Mucosa of gallbladder (tissue), 1 donor: ENCODE measurements around the gene ZNF407. TPM values are rescaled to one million over a fixed set of nuclear protein-coding genes. Genes with fewer than 3 reads are reported as not detected.
"Not testable (repeated sequence)": the region's sequence is repeated elsewhere in the genome, so short reads cannot be mapped to it uniquely, and the experiment has no call there.

Experiments used
- DNase-seq: peaks from one replicate; pipeline ENCODE4 v3.0.0-alpha.2; 2020; ENCODE audit warnings: low spot score
- total RNA-seq: library from RNA; stranded (reverse); gene quantifications from one replicate; pipeline ENCODE4 v1.2.1, GENCODE V29; 2021
- donor health status: DM: no; HTN: no; CAD: no.

Gene ZNF407
- total RNA-seq, 1 donor from 2014 or later, result 15.0 TPM

GRCh38 chr18:74967979-74968378, 370.3 kb downstream of the ZNF407 start:
- no peak for DNase-seq

GRCh38 chr18:74971358-74971757, 373.7 kb downstream of the ZNF407 start:
- not testable (repeated sequence) for DNase-seq

- not testable (repeated sequence) for DNase-seq
Observed at GRCh38 chr18:74971776-74972175, 374.1 kb downstream of the ZNF407 start.

DNA sequence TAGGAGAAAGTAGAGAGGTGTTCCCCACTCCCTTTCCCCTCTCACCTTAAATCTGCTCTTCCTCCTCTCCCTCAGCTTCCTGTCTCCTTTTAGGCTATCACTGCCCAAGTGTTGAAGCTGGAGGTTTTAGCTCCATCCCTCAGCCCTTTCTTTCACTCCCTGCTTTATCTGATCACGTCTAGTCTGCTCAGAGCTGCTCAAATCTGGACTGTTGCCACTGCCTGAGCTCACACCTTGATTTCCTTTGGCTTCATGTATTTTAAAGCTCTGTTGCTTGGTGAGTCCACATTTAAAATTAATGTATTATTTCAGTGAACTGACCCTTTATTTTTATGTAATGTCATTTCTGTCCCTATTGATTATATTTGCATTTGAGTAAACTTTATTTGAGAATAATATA, 374.7 kb downstream of the ZNF407 start:
- no peak for DNase-seq

DNA sequence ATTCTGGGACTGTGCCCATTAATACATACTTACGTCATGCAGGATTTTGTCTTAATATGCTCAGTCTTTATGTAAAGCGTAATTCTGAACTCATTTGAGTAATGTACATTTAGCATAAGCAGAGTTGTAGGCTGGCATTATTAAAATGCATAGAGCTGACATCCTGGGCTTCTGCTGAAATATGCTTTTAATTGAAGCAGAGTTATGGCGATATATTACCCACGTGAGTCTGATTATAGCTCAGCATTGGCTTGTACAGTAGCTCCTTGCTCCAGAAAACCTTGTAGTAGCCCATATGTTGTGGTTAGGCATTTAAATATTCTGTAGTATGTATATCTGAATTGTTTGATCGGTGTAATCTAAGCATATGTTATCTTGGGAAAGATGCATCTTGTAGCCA, 377.3 kb downstream of the ZNF407 start:
- DNase-seq, result no peak

DNA sequence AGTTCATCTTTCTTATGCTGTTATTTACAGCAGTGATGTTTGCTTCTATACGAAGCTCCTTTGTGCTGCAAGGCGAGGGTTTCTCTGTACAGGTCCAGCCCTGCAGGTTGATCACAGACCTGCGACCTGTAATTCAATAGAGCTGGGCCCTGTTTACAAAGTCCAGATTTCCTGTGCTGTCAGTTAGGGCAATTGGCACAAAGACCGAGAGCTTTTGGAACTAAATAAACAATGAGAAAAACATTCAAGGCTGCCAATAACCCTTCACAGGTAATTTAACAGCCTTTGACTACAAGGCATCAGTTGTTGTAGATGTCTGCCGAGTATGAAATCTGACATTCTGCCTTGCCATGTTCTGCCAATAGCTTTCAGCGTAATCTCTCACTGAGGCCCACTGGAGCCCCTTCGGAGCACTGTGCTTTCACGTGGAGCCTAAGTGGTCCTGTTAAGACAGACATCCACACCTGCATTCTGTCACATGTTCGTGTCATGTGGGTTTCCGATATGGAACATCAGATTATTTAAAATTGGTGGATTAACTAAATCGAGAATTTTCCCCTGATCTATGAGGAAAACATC, 378.8 kb downstream of the ZNF407 start:
- DNase-seq, result no peak

GRCh38 chr18:74977041-74977440, 379.4 kb downstream of the ZNF407 start:
- no peak for DNase-seq

DNA sequence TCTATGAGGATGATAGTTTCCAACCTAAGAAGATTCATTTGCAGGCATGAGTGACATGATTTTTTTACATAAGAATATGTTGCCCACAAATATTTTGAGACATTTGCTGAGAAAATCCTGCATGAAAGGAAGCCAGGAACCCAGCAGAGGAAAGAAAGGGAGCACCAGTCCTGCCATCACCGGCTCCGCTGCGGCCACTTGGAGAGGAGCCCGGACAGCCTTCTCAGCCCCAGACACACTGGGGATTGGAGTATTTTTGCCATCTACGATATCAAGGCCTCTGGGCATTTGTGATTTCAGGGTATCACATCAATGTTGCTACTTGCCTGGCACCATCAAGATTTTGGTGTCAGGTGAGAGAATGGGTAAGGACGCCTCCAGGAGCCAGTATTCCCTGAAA, 383.0 kb downstream of the ZNF407 start:
- no peak for DNase-seq

GRCh38 chr18:74981476-74981875, 383.8 kb downstream of the ZNF407 start:
- DNase-seq, result no peak

GRCh38 chr18:74982946-74983635, 385.4 kb downstream of the ZNF407 start:
- no peak for DNase-seq

GRCh38 chr18:74989134-74989533, 391.5 kb downstream of the ZNF407 start:
- no peak for DNase-seq

- DNase-seq, result no peak
Observed at GRCh38 chr18:74990563-74991081, 393.0 kb downstream of the ZNF407 start.

- no peak for DNase-seq
Observed at GRCh38 chr18:74994502-74995418, 397.1 kb downstream of the ZNF407 start.

GRCh38 chr18:74995419-74995736, 397.7 kb downstream of the ZNF407 start:
- no peak for DNase-seq

- DNase-seq, result no peak
Observed at GRCh38 chr18:74996055-74996454, 398.4 kb downstream of the ZNF407 start.

GRCh38 chr18:74996996-74997395, 399.3 kb downstream of the ZNF407 start:
- no peak for DNase-seq

GRCh38 chr18:75000920-75001319, 403.2 kb downstream of the ZNF407 start:
- no peak for DNase-seq

DNA sequence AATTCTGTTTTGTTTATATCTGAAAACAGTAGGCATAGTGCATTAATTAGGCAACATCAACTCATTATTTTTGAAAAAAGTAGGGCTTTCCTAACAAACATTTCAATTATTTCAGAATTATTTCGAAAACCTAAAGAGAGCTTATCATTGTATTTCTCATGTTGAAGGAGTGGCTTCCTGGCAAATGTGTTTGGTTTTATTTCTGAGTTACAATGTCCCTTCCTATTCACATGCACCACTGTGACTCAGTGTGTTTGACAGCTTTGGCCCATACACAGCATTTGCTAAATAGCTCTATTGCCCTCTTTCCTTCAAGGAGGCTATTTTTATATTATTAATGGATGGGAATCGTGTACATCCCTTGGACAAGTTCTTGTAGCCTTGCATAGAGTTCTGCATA, 405.4 kb downstream of the ZNF407 start:
- no peak for DNase-seq

DNA sequence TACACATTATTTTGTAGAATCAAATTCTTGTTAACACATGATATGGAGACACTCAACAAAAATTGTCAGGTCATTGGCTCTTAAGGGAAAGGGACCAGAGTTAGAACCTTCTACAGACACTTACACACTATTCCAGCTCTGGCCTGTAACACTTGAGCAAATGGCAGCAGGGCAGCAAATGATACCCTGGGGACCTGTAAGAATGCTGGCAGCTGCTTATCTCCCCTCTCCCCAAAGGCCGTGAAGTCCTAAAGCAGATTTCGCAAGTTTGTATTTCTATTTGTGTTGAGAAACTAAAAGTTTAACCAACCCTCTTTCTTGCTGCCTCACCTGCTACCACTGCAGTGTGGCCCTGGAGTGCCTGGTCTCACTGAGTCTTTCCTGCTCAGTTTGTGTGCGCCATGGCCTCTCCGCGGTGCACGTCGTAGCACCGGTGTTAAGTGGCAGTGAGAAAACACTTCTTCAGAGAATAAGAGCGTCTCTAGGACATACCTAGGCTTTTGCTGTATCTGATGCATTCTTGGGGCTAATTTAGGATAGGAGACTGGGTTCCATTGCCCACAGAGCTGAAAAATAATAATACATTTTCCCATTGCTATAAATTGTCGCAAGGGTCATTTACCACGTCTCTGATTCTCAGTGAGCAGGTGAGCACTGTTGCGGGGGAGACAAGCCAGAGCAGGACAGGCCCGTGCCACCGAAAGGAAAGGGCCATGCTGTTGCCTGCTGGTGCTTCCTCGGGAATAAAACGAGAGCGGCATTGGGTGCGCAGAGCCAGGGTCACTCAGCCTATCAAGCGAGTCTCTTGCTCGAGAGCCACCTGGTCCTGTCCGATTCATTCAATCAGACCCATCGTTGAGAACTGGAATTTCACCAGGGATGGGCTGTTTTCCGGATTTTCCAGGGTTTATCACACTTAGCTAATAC, 406.4 kb downstream of the ZNF407 start:
- no peak for DNase-seq

DNA sequence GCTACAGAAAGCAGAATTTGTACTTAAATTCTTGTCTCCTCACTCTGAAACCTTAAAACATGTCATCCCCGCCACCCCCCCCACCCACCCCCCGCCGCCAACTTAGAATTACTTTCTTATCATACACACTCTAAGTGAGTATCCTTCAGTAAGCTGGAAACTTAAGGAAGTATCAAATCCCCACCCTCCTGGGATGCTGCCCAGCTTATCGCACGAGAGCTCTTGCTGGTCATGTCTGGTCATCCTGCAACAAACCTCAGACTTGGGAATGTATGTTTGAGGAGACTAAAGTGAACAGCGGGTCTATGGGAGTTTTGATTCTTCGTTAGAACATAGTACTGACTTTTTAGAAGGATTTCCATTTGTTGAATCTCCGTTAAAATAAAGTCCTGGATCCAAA, 408.0 kb downstream of the ZNF407 start:
- no peak for DNase-seq

GRCh38 chr18:75008186-75008585, 410.5 kb downstream of the ZNF407 start:
- DNase-seq, result no peak

DNA sequence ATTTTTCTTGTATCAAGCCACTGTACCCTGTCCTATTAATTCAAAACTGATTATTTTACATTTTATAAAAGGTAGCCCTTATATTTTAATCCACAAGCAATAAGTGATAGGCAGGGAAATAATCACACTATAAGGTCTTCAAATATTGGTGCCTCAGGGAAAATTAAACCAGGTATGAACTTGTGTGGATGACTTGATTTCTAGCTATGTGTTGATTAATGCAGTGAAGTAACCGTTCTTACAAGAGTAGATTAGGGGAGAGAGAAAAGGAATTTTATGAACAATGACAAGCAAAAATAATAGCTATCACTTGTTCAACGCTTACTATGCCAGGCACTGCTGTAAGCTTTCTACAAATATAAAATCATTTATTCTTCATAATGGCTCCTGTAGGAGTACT, 411.6 kb downstream of the ZNF407 start:
- no peak for DNase-seq
